GM21515 (cell line): ENCODE results near the gene GRAP.

Experiments
- ATAC-seq: cut with Tn5 transposase; IDR thresholded peaks from one replicate; pipeline ENCODE4 v1.9.1; 2021; ENCODE audit not compliant: unreplicated experiment

The GRAP gene

GRCh38 chr17:19004421-19005136, 42.2 kb downstream of the GRAP start, which contains the start of gene FAM83G:
Gene FAM83G (minus strand): TSS chr17:19004764. CDS start chr17:19004041, 723 bp downstream.
- no peak for ATAC-seq

DNA sequence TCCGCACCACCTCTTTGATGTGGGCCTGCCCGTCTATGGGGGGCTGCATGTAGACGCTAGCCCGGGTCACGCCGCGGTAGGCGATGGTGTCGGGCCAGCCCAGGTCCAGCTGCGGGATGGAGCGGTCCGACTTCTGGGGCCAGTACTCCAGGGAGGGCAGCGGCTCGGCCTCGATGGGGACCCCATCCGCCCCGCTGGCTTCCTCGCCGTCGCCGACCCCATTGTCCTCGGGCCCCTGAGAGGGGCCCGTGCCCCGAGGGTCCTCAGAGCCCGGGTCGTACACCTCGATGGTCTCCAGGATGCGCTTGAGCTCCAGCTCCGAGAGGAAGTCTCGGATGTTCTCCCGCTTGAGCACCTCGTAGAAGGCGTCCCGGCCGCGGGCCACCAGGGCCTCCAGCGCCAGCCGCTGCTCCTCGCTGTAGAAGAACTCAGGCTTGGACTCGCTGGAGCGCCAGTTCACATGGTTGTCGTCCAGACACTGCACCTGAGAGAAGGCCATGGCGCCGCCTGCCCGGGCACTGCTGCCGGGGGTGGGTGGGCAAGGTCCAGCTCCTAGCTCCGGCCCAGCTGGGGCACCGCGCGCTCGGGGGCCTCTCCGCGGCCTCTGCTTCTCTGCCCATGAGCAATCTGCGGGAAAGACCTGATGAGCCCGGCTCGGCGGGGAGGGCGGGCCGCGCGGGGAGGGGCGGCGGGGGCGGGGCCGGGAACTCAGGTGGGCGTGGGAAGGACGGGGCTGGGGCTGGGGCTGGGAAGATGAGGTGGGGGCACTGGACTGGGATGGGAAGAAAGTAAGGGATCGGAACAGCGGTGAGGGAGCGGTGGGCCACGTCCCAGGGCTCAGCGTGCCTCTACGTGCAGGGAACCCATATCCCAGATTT, 43.0 kb downstream of the GRAP start:
- ATAC-seq = no peak

DNA sequence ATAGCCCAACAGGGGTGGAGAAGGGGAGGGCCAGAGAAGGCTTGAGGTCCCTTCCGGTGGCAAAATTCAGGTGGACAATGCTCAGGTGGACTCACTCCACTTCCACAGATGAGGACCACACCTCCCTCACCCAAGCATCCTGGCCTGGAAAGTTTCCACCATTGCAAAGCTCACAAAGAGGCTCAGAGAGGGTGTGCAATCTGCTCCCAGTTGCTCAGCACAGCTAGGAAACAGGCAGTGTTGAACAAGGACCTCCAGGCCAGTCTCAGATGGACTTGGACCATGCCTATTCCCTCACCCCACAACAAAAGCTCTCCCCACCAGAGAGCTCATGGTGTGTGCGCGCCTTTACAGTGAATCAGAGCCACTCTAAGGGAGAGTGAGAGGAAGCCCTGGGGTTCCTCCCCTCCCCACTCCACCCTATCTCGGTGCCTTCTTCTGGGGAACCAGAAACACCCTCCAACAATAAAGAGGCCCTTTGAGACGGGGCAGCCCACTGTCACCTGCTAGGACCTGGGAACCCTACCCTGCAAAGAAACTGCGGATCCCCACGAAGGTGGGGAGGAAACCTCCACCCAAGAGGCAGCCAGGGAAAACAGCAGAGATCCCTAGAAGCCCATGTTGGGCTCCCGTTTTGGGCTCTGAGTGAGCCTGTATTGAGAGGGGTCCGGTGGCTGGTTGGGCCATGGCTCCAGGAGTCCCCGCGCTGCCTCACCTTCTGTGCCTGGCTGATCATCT, 43.8 kb downstream of the GRAP start:
- no peak for ATAC-seq

DNA sequence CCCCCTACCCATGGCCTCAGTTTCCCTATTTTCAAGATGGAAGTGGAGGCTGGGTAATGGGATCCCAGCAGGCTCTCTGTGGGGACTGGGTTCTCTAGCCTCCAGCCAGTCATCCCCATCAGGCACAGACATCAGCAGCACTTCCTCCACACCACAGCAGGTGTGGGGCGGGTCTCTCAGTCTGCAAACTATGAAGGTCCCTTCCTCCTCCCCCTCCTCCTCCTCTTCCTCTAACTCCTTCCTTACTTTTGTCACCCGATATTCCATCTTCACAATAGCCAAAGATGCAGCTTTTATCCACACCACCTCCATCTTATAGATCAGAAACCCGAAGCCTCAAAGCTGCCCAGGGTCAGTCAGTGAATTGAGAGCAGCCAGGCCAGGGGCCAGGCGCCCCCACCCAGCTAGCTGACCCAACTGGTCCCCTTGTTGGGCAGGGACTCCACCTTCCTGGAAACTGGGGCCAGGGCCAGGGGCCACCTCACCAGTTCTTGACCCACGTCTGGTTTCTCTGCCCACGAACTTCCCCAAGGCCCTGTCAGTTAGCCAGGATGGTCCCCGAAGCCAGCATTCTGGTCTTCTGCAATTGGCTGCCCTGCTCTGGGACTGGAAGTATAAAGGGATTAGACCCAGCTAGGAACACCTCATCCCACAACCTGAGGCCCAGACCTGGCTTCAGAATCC, 44.7 kb downstream of the GRAP start:
- no peak for ATAC-seq

DNA sequence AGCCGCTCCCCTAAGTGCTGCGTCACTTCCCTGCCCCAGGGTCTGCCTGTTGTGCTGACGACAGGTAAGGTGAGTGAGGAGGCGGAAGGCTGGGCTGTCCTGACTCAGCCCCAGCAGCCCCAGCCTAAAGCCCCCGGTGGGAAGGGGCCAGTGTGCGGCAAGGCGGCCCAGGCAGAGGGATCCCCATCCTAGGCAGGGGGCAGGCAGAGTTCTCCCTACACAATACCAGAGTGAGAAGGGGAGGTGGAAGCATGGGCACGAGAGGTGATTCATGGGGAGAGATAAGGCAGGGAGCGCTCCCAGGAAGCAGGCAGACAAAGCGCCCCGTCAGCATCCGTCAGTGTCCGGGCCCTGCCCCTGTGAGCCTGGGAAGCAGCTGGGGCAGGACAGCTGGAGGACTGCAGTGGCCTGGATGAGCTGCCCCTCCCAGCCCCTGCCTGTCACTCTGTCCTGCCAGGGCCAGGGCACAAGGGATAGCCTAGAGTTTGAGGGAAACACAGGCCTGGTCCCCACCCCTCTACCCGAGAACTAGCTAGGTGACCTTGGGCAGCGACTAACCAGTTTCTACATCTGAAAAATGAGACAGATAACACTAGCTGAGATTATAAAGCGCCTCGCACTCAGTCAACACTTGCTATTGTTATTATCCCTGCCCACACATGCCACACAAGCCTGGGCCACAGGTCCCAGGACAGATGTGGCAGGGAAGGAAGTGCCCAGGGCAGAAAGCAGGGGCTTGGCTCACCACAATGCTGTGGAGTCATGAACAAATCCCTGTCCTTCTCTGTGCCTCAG, 46.0 kb downstream of the GRAP start:
- ATAC-seq = no peak

DNA sequence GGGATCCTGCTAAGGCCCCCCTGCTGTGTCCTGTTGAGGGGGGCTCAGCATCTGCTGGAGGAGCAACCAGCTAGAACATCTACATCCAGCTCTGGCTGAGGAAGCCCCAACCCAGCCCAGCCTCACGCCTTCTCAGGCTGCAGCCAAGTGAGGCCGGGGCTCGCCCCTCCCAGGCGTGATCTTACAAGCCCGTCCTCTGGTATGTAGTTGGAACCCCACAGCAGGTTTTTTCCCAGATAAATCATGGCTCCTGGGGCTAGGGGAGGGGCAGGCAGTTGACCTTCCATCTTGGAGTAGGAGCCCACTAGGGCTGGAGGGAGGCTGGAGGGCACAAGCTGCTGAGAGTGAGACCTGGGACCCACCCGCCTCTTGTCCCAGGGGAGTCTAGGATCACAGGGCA, 46.8 kb downstream of the GRAP start:
- ATAC-seq = no peak

DNA sequence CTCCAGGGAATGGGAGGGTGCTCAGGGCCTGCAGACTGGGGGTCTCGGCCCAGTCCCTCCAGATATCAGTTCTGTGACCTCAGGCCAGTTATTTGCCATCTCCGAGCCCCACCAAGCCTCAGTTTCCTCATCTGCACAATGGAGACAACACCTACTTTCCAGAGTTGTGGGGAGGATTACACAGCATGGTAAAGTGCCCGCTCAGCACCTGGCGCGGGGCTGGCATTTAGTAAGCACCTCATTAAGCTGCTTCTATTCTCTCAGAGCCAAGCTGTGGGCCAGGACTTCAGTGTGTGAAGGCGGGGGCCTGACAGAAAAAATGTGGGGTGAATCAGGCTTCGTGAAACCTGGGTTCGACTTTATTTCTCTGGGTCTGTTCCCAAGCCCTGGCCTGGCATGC, 47.4 kb downstream of the GRAP start:
- ATAC-seq = no peak

DNA sequence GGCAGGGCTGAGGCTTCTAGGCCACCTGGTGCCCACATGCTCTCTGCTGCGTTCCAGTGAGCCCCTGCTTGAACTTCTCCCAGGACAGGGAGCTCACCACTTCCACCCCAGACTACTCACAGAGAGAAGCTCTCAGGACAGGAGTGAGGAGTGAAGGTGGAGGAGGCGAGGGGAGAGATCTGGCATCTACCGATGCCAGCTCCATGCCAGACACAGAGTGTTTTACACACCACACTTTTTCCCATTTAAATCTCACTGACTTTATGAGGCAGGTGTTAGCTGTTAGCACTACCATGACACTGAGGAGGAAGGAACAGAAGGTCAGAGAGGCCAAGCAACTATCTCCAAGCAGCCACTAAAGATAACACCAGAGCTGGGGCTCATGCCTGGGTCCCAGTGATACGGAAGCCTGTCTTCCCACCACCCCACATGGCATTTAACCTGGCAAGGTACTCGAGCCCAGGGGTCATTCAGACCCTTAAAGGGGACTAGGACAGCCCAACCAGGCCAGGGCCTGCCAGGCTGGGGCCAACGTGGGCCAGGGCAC, 49.0 kb downstream of the GRAP start:
- ATAC-seq = no peak

DNA sequence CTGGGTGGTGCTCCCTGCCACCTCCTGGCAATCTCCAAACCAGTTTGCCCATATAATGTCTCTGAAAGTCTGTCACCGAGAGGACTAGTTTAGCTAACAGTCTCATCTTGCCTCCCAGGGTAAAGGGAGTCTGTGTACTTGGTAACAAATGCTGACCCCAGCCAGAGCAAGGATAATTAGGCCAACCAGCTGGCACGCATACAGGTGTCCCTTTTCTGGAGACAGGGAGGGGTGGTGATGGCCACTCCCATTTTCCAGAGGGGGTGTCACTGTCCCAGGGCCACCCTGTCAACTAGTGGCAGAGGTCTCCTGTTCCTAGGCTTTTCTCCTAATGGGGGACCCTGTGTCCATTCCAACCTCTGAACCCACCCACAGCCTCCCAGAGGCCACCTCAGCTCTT, 50.3 kb downstream of the GRAP start:
- no peak for ATAC-seq

DNA sequence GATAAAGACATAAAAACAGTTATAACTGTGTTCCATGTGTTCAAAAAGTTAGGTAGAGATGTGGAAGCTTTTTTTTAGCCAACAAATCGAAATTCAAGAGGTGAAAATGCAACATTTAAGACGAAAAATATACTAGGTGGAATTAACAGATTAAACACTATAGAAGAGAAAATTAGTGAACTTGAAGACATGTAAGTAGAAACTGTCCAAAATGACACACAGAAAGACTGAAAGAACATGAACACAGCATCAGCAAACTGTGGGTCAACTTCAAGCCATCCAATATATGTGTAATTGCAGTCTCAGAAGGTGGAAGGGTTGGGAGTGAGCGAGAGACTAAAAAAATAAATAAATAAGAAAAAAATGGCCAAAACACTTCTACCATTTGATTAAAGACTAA, 51.5 kb downstream of the GRAP start:
- ATAC-seq = no peak

DNA sequence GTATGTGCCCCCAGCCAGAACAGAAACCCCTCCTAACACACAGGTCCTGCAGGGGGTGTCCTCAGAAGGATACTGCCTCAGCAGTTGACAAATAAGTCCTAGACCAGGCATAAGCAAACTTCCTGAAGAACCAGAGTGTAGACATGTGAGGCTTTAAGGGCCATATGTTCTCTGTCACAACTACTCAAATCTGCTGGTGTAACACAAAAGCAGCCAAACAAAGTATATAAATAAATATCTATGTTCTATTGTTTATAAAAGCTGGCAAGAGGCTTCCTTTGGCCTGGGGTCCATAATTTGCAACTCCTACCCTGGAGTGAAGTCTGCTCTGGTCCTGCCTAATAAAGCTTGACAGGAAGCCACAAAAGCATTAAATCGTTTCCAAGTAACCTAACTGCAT, 52.1 kb downstream of the GRAP start:
- ATAC-seq = no peak

DNA sequence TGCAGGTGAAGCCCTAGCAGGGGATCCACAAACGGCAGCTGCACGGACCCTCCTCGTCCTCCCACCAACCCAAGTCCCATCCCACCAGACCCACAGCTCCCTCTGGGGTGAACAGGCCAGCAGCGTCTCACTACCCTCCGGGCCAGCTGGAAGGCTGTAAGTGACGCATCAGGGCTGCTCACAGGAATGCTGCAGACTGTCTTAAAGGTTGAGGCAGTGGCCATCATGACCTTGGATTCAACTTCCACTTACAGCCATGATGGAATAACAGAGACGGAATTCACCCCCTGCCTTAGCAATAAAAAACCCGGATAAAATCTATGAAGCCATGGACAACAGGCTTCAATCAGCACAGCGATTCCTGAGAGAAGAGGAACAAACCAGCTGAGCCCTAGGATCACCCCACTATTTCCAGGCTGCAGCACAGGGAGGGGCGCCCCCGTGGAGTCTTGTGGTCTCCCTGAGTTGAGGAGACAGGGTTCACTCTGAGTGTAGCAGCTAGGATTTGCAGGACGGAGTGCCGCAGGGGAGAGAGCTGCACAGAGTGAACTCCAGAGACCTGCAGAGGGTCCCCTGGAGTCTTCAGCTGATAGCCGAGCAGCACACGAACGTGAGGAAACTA, 52.7 kb downstream of the GRAP start:
- no peak for ATAC-seq

GRCh38 chr17:18992454-18993130, 54.2 kb downstream of the GRAP start:
- ATAC-seq = no peak

DNA sequence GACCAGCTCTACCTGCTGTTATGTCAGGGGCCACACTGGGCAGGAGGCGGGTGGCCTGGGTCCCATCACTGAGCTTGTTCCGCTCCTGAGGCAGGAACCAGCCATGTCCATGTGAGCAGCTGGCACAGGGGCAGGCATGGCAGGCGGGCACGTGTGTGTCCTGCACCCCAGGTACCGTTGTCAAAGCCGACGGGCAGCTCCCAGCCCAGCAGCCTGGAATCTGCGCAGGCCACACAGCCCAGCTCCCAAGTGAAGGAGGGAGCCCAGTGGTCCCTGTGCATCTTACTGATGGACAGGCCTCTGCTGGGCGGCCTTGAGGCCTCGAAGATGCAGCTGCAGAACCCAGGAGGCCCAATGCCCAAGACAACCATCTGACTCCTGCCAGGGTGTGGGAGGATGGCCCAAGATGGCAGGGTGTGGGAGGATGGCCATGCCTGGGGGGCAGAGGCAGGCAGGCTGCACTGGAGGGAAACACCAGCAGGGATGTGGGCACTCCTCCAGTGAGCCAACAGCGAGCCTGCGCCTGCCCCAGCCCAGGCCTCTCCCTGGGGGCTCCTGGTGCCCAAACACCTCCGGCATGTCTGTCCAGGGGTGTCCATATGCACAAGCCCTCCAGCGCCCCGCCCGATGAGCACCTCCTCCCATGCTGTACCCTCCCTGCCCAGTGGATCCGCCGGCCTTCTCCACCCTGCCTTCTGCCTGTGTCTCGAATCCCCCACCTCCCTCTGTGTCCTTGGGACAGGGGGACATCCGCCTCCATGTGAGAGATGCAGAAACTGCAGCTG, 55.0 kb downstream of the GRAP start:
- ATAC-seq = no peak

GRCh38 chr17:18990331-18990730, 56.4 kb downstream of the GRAP start:
- no peak for ATAC-seq

DNA sequence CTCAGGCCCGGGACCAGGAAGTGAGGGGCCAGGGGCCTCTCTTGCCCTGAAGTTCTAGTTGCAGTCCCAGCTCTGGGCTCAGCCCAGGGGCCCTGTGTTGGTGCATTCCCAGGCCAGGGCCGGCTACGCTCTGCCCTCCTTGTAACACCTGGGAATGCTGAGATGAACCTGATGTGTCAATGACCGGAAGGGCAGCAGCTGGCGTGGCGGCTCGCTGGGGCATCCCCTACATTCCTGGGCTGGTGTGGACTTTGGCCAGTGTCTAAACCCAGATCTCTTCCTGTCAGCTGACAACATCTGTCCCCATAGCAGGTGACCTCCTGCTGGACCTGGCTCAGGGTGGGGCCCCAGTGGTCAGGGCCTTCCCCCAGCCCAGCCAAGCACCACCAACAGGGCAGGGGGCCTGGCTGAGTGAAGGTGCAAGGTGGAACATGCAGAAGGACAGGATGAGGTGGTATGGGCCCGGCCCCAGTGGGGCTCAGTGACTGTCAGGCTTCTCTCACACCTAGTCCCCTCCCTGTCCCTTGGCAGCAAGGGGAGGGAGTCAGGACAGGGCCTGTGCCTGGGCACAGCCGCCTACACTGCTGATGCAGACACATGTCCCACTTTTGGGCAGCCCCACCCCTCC, 58.1 kb downstream of the GRAP start:
- no peak for ATAC-seq

DNA sequence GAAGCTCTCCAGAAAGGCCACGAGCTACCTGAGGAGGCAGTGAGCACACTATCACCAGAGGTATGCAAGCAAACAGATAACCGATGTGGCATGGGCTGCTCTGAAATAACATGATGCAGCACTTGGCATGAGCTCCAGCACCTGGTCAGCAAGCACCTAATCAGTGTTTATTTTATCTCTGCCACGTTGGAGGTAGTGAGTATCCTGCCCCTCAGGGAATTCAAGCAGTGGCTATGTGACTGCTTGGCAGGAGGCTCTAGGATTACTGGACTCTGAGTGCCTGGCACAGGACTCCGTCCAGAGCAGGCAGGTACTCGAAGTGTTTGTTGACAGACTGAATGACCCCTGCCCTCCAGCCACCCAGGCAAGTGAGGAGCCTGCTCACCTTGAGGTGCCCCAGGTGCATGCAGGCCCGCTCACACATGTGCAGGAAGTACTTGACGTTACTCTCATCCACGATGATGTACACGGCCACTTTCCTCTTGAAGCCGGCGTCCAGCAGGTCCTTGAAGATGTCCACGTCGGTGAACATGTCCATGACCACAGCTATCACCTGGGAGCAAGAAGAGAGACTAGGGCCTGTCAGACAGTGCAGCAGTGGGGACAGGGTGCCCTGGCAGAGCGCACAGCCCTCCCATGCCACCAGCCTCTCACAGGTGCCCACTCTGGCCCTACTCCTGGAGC, 58.8 kb downstream of the GRAP start:
- ATAC-seq = no peak
